Bone marrow (tissue), 2 donors: ENCODE data around the gene FLT1.
A peak's percentile ranks its signal among the peaks of the same experiment; 100 is the strongest.

Source experiments
- DNase-seq, 2 donors: peaks; one replicate each; lab custom pipeline; 2025; lab: John Stamatoyannopoulos, UW

Gene FLT1

DNA sequence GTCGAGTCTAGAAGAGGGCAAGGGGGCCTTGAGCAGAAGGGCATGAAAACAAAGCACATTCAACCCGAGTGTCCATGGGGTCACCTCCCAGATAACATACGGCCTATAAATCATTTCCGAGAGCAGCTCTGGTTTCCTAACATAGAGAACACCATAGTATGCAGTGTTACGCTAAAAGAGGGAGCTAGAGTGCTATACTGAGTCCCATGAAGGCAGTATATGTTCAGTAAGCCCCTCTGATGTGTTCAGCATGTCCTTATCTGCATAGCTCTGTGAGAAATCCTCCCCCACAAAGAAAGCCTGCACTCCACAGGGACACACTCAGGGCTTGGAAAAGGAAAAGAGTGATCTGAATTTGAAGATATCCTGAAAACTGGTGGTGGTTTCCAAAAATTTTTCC, 175.4 kb downstream of the FLT1 start:
- no peak for DNase-seq

DNA sequence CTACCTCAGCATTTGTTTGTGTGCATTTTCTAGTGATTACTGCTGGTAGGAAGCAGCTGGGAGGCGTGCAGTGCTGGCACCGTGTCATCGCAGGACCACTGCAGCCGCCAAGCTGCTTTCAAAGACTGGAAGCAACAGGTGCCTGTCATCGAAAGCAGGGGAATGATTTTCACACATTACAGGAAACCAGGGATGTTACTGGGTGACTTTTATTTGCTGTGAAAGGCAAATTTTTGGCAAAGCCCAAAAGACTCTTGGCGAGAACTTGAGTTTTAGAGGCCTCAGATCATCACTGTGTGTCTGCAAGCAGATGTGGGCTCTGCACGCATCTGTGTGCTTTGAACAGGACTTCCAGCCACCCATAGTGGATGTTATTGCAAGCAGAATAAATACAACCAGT, 176.4 kb downstream of the FLT1 start:
- DNase-seq, result no peak

DNA sequence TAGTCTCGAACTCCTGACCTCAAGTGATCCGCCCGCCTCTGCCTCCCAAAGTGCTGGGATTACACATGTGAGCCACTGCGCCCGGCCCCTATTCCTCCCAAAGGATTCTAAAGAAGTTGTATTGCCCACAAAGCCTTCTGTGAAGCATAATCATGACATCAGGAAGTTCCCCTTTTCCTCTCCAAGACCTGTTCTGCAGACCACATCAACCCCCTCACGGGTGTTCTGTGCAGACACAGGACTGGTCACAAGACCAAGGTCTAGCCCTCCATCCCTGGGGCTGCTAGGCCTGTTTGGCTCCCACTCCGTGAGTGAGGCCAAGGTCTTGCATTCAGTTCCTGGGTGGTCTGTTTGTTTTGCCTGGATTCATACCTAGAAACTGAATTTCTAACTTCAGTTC, 178.1 kb downstream of the FLT1 start:
- DNase-seq, result no peak

DNA sequence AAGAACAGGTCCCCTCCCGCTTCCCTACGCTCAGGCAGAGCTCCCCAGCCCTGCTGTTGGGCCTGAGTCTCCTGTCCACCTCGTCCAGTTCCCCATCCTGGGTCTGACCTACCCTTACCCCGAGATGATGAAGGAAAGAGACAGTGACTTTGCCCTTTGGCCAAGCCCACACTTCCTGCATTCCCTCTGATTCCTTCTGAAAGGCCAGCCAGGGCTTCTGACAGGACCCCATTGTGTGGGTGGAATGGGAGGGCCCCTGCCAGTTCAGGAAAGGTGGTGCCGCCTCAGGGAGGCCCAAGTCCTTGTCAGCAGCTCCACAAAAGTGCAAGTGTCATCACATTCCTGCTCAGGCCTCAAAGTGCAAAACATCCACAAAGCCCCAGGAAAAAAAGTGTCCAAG, 178.8 kb downstream of the FLT1 start:
- DNase-seq, result no peak

DNA sequence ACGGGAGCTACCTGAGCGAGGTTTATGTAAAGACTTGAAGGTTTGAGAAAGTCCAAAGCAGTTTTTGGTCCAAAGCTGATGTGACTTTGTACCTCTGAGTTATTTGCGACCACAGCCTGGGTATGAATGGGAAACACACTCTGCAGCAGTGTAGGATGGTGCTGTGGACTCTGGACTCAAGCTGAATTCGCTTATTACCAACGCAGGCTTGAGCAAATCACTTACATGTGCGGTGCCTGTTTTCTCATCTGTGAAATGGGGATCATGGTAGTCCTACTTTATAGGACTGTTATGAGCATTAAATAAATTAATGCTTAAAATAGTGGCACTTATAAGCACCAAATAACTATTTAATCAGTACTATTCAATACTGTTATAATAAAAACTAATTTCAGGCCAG, 180.0 kb downstream of the FLT1 start:
- DNase-seq, result no peak

DNA sequence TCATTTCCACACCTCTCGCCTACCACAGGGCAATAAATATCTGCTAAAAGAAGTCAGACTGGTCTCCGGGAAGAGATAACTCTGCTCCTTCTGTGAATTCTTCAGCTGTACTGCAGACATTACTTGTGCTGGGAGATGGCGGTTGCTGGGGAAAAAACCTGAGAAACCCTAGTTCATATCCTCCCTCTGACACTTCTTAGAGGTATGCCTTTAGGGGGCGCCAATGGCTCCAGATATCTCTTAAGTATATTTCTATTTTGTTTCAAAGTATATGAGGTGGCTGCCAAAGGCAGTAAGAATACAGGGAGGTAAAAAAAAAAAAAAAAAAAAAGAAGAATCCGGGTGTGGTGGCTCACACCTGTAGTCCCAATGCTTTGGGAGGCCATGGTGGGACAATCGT, 181.3 kb downstream of the FLT1 start:
- no peak for DNase-seq

DNA sequence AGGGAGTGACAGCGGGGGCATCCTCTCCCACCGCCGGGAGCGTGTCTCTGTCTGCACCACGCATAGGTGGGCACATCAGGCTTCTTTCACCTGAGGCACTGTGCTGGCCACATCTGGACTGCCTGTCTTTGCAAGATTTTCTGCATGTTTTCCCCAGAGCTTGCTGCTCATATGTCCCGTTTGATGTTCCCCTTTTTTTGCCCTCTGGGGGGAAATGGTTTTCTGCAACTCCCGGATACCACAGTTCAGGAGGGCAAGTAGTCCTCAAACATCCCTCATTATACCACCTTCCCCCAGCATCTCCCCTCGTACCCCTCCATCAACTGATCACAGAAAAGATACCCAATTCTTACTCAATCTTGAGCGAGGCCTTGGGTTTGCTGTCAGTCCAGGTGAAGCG, 188.6 kb downstream of the FLT1 start:
- no peak for DNase-seq

DNA sequence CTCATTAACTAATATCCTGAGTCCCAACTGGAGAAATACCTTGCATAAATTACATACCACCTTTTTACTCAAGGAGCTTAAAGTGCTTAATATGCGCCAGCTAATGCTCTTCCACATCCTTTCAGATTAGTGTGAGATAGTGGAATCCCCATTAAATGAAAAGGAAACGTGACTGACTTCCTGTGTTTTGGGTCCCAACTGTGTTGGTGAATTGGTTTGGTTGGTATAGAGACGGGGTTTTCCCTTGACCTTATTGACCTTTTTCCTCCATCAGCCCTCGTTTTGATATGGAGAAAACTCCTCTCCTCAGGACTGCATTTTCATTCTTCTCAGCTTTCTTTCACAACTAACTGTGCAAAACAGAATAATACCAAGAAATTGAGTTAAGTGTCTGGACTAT, 193.1 kb downstream of the FLT1 start:
- DNase-seq, result no peak

DNA sequence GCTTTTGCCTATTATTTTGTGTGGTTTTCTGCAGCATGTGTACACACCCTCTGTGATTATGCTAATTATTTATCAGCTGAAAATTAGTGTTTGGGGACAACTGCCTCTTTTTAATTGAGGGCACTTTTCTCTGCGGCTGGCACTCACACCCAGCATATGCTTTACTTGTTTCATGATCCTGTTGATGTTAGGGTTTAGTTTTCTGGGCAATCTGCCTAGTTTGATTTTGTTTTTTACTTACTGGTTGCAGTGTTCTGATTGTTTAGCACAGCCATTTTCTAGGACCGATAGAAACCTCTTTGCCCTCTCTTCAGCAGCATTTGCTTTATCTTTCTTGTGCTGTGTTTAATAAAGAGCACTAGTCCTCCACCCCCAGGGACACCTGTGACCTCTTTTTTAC, 195.0 kb downstream of the FLT1 start:
- DNase-seq, result no peak

DNA sequence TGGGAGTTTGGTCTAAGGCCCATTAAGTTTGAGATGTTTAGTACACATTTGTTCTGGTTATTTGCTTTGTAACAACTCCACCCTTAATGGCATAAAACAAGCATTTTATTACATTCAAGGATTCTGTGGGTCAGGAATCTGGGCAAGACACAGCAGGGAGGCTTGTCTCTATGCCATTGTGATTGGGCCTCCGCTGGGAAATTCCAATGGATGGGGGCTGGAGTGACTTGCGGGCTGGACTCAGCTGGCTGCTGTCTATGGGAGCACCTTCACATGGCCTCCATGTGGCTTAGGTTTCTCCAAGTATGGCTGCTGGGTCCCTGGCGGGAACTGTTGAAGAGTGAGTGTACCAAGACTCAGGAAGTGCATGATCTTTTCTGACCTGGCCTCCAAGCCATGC, 197.6 kb downstream of the FLT1 start:
- no peak for DNase-seq

DNA sequence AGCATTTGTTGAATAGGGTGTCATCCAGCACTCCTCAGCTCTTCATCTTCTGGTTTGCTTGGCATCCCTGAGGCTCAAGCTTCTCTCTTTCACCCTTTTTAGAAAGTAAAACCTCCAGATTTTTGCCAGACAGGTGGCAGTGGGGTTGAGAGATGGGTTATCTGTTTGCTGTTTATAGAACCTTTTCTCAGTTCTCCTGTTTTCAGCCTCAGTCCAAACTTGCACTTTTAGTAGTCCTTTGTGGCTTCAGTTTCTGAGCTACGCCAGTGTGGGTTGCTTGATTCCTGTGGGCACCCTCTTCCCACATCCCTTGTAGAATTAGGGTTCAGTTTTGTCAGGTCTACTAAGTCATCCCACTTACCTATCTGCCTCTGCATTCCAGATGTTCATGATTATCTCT, 208.7 kb downstream of the FLT1 start:
- DNase-seq, result no peak

DNA sequence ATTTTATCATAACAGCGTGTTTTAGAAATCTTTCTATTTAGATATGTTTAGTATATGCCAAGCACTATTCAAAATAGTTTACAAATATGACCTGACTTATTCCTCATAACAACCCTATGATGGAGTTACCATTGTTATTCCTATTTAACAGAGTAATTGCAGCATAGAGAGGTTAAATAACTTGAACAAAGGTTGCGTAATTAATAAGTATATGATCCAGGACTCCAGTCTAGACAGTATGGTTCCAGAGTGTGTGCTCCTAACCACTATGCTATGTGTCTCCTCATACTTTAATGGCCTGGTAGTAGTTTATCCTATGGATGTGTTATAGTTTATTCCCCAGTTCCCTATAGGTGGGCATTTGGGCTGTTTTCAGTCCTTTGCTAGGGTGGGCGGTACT, 211.3 kb downstream of the FLT1 start:
- DNase-seq, result no peak

DNA sequence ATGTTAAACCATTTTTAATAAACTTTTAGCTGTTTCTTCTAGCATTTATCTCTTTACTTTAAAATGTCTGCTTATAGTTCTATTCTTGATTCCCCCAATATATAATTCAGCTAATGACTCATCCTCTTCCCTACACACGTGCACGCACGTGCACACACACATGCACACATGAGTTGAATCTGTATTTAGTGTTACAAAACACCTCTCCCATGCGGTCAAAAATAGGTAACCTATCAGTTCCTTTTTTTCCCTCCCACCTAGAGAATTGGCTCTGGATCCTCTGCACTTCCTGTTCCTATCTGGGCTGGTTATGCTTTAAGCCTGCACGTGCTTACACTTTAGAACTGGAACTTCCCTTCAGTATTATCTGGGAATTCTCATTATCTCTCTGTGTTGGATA, 212.5 kb downstream of the FLT1 start:
- DNase-seq, result no peak

DNA sequence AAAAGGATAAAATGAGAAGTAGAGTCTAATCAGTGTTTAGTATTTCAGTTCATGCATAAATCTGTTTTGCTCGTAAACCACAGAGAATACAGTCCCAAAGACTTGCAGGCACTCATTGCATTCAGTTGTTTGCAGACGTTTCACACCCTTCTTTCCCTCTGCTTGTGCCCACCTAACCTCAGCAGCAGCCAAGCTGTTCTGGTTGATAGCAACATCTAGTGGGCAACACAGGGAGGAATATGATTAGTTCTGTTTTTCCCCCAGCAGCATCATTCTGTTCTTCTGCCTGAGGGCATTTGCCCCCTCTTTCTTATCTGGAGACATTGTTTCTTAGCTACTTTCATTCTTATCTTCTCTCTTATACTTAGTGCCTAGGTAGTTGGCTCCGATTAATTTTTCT, 221.0 kb downstream of the FLT1 start:
- peak in 1 of 2 donors; percentile 35 for DNase-seq

DNA sequence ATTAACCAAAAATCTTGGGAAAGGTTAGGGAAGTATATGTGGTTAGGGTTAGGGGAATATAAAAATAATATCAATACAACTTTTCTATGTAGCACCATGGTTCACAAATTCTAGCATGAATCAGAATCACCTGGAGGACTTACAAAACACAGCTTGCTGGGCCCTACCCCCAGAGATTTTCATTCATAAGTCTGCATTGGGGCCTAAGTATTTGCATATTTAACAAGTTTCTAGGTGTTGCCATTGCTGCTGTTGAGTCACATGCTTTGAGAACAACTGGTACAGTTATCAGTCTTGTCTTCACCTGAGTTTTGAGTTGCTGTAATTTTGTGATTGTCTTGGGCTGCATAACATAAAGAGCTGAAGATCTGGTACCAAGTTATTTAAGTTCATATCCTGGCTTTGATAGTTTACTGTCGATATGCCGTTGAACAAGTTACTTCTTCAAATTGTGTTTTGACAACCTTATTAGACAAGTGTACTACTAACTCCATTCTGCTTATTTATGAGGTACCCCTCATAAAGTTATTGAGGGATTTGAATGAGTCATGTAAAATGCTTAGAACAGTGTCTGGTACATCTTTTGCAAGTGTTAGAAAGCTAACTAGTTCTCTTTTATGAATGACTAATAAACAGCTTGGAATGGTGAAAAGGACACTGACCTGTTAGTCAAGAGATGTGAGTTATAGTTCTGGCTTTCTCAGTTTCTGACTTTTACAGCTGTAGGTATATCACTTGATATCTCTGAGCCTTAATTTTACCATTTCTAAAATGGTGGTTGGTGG, 223.7 kb downstream of the FLT1 start:
- DNase-seq, result peak in 1 of 2 donors; percentile 9

DNA sequence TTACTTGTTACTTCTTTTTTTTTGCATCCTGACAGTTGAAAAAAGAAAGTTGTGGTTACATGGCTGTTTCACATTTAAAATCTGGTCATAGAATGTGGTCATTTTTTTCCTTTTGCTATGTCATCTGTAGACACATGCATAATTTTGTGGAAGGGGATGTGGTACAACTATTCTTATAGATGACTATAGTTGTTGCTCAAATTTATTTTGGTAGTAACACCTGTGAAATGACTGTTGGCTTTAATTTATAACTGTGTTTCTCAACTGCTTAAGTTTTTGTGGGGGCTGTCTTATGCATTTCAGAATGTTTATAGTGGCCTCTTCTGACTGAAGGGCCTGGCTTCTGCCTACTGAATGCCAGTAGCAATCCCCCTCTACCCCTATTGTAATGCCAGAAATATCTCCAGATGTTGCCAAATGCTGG, 226.1 kb downstream of the FLT1 start:
- peak in 1 of 2 donors; percentile 95 for DNase-seq

DNA sequence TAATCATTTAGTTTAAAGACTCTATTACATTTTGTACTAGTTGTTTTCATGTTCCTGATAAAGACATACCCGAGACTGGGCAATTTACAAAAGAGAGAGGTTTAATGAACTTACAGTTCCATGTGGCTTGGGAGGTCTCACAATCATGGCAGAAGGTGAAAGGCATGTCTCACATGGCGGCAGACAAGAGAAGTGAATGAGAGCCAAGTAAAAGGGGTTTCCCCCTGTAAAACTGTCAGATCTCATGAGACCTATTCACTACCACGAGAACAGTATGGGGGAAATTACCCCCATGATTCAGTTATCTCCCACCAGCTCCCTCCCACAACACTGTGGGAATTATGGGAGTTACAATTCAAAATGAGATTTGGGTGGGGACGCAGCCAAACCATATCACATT, 227.4 kb downstream of the FLT1 start:
- DNase-seq, result no peak

DNA sequence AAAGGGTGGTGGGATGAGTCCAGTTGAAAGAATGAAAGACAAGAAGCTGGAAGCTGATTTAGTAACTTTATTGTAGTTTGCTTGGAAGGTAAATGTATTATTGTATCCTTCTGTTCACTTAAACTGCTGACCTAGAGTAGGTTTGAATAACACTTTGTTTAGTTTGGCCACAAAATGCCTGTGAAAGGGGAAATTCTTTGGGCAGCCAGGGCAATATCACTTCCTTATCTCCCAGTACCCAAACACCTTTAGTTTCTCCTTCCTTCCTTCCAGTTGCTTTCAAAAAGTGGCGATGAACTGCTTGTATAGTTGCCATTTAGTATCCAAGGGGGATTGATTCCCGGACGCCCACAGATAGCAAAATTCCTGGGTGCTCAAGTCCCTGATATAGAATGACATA, 236.5 kb downstream of the FLT1 start:
- DNase-seq, result no peak

DNA sequence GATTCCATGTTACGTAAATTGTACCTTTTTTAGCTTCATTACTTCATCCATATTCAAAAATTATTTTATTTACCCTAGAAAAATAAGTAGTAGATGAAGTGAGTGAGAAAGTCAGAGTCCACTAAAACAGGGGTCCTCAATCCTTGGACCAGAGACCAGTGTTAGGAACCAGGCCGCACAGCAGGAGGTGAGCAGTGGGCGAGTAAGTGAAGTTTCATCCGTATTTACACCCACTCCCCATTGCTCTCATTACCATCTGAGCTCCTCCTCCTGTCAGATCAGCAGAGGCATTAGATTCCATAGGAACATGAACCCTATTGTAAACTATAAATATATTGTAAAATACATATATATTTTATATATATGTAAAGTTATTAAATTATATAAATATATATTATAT, 237.6 kb downstream of the FLT1 start:
- no peak for DNase-seq

DNA sequence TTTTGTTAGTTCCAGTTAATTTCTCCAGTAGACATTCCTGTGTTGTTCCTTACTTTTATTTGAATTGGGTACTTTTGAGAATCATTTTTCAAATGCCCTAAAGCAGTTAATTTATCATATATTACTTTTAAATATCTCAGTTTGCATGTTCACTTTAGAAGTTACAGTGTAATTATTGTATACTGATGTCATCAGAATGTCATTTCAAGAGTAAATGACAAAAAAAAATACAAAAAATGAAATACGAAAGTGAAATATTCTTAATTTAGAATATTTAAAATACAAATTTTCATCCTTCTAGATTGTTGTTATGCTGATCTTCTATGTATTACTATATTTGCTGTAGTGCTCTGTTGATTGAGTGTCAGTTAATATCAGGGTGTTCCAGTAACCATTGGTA, 242.4 kb downstream of the FLT1 start:
- DNase-seq, result no peak

DNA sequence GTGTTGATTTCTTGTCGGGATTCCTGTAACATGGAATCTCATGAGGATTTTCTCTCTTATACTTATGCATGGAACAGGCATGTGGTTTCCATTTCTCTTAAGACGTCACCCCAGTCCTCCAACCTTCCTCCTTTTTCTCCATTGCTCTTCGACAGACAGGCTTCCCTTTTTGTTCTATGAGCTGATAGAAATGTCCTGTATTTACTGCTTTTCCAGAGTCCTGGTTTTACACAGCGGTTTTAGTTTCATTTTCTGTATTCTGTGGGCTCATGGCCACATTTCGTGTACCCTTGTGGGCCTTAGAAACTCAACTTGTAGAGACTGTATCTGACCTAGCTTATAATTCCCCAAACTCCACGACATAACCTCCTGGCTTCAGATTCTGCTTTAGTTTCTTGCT, 243.5 kb downstream of the FLT1 start:
- DNase-seq, result peak in 1 of 2 donors; percentile 65

DNA sequence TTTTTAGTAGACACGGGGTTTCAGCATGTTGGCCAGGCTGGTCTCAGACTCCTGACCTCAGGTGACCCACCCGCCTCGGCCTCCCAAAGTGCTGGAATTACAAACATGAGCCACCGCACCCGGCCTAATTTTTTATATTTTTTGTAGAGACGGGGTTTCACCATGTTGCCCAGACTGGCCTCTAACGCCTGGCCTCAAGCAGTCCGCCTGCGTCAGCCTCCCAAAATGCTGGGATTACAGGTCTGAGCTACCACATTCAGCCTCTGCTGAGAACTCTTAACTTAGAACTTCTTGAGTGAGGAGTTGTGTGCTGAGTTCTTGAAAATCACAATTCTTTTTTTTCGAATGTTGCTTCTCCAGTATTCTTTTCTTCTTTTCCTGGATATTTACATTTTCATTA, 244.4 kb downstream of the FLT1 start:
- DNase-seq, result no peak
